ENCODE results near the gene A2M. TPM values are rescaled to one million over a fixed set of nuclear protein-coding genes. Genes with fewer than 3 reads are reported as not detected.

The A2M gene
- total and polyA plus RNA-seq, 2 of the 4 experiments (the other 2 are of a cell fraction), result 1.1 to 3.2 TPM

- H4K20me1 ChIP-seq (ENCODE audit: insufficient read depth, low read length), result no peaks in the 10 kb centered on the region
- H3K27ac ChIP-seq (ENCODE audit: insufficient read depth, low read length), result no peak overlapping the region
- no TSS peak for BruUV-seq (replicated peaks)
- no peak overlapping the region for H4K5ac ChIP-seq (ENCODE audit: low read depth, low read length)
- DNase-seq (no peak), ATAC-seq (ENCODE audit: low read depth) (no peak)
- H4K91ac ChIP-seq (ENCODE audit: insufficient read depth, low read depth, low read length), result no peak overlapping the region
- POLR2A ChIA-PET (ENCODE audit: unreplicated experiment), result no interaction called here
- no peaks in the 10 kb centered on the region for H3K27me3 ChIP-seq (ENCODE audit: control insufficient read depth, insufficient read depth, low read length)
- H2BK5ac ChIP-seq (ENCODE audit: low read depth, low read length, poor library complexity, severe bottlenecking), result no peak overlapping the region
- no peak overlapping the region for H3K9ac ChIP-seq (ENCODE audit: low read depth, low read length)
- CTCF ChIA-PET, result no interaction called here
- H3K4me2 ChIP-seq (ENCODE audit: low read depth, low read length), result no peak overlapping the region
- no peaks in the 10 kb centered on the region for H3K36me3 ChIP-seq (ENCODE audit: control insufficient read depth, insufficient read depth, low read length)
- H2BK20ac ChIP-seq (ENCODE audit: low read depth, low read length), result no peak overlapping the region
- H3K9me3 ChIP-seq (ENCODE audit: control insufficient read depth, insufficient read depth, low read length), result no peaks in the 10 kb centered on the region
- no peak overlapping the region for H2AFZ ChIP-seq (replicated peaks; ENCODE audit: low read length, poor library complexity)
- H3K79me1 ChIP-seq (ENCODE audit: low read depth in 1 of 2, low read length in 2 of 2), result no peaks in the 10 kb centered on the region
- H3K4ac ChIP-seq (ENCODE audit: low read depth, low read length), result no peak overlapping the region
- H2AK5ac ChIP-seq (ENCODE audit: low read depth, low read length), result no peak overlapping the region
- no peak overlapping the region for H3K56ac ChIP-seq (ENCODE audit: extremely low read depth, insufficient read depth, low read length)
- WGBS, 2 experiments (ENCODE audit: extremely low coverage in 2 of 2, insufficient read length in 1 of 2), result no CpG with 5 or more reads among the region's 6 CpGs
- intact Hi-C loops (cut with micrococcal nuclease), result no loop called here
- no peak overlapping the region for H2BK15ac ChIP-seq (ENCODE audit: low read depth, low read length)
- no peak overlapping the region for H3K14ac ChIP-seq (replicated peaks; ENCODE audit: low read depth, low read length)
- H3K9me1 ChIP-seq (ENCODE audit: insufficient read depth, low read length), result no peaks in the 10 kb centered on the region
- no peaks in the 10 kb centered on the region for H3K4me1 ChIP-seq (ENCODE audit: control insufficient read depth, insufficient read depth, low read length)
- TF ChIP-seq SMC3 (IDR thresholded peaks at IDR 0.05; ENCODE audit: low read depth, low read length), result no peak
- no peak overlapping the region for H2AK9ac ChIP-seq (replicated peaks; ENCODE audit: low read depth, low read length, poor library complexity)
- no peak overlapping the region for H2BK120ac ChIP-seq (ENCODE audit: low read depth, low read length)
- no peak overlapping the region for H3K4me3 ChIP-seq (ENCODE audit: insufficient read depth, low read depth, low read length)
- no peak overlapping the region for H4K8ac ChIP-seq (ENCODE audit: low read depth in 2 of 2, low read length in 2 of 2)
- H3K23ac ChIP-seq (ENCODE audit: low read depth, low read length), result no peak overlapping the region
- no peak overlapping the region for H3K18ac ChIP-seq (ENCODE audit: low read depth, low read length)
- in situ Hi-C loops (cut with MboI; ENCODE audit: low sequenced_read_pairs), result no loop called here
- dilution Hi-C loops (cut with HindIII; ENCODE audit: low sequenced_read_pairs, unreplicated experiment), result no loop called here
Observed at GRCh38 chr12:9149372-9149771, 33.7 kb upstream of the A2M start.
